ENCODE results near the gene PEAK1. TPM values are rescaled to one million over a fixed set of nuclear protein-coding genes. Genes with fewer than 3 reads are reported as not detected.
A peak's percentile ranks its signal among the peaks of the same experiment; 100 is the strongest.

The PEAK1 gene, protein sequence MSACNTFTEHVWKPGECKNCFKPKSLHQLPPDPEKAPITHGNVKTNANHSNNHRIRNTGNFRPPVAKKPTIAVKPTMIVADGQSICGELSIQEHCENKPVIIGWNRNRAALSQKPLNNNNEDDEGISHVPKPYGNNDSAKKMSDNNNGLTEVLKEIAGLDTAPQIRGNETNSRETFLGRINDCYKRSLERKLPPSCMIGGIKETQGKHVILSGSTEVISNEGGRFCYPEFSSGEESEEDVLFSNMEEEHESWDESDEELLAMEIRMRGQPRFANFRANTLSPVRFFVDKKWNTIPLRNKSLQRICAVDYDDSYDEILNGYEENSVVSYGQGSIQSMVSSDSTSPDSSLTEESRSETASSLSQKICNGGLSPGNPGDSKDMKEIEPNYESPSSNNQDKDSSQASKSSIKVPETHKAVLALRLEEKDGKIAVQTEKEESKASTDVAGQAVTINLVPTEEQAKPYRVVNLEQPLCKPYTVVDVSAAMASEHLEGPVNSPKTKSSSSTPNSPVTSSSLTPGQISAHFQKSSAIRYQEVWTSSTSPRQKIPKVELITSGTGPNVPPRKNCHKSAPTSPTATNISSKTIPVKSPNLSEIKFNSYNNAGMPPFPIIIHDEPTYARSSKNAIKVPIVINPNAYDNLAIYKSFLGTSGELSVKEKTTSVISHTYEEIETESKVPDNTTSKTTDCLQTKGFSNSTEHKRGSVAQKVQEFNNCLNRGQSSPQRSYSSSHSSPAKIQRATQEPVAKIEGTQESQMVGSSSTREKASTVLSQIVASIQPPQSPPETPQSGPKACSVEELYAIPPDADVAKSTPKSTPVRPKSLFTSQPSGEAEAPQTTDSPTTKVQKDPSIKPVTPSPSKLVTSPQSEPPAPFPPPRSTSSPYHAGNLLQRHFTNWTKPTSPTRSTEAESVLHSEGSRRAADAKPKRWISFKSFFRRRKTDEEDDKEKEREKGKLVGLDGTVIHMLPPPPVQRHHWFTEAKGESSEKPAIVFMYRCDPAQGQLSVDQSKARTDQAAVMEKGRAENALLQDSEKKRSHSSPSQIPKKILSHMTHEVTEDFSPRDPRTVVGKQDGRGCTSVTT (N-terminal part only)
- polyA plus RNA-seq (ENCODE audit: insufficient read length in 3 of 3): 10 to 100 TPM; 25.2 to 39.1 (median 31.0) TPM
- long read RNA-seq, donor 1: 0 reads
- long read RNA-seq, donor 2, full-length matches to known transcripts: 1 of 7 reads
- long read RNA-seq, donor 2, partial matches to known transcripts: 6 of 7 reads
- long read RNA-seq, donor 2, other reads (novel, unspliced or antisense): 0 of 7 reads
- long read RNA-seq, donor 3, full-length matches to known transcripts: 1 of 1 reads
- long read RNA-seq, donor 3, partial matches to known transcripts: 0 of 1 reads
- long read RNA-seq, donor 3, other reads (novel, unspliced or antisense): 0 of 1 reads
- long read RNA-seq, donor 4, partial matches to known transcripts: 6 of 6 reads
- long read RNA-seq, donor 4, other reads (novel, unspliced or antisense): 0 of 6 reads
- long read RNA-seq, donor 5: 0 reads
- long read RNA-seq, donor 6, full-length matches to known transcripts: 1 of 37 reads
- long read RNA-seq, donor 6, partial matches to known transcripts: 19 of 37 reads
- long read RNA-seq, donor 6, other reads (novel, unspliced or antisense): 17 of 37 reads
- long read RNA-seq, donor 7, partial matches to known transcripts: 6 of 6 reads
- long read RNA-seq, donor 7, other reads (novel, unspliced or antisense): 0 of 6 reads
- long read RNA-seq, donor 8, partial matches to known transcripts: 5 of 5 reads
- long read RNA-seq, donor 8, other reads (novel, unspliced or antisense): 0 of 5 reads
- long read RNA-seq, donor 9: 0 reads
- long read RNA-seq, donor 10, partial matches to known transcripts: 11 of 11 reads
- long read RNA-seq, donor 10, other reads (novel, unspliced or antisense): 0 of 11 reads
- long read RNA-seq, donor 11: 0 reads
- long read RNA-seq, donor 12, full-length matches to known transcripts: 1 of 19 reads
- long read RNA-seq, donor 12, partial matches to known transcripts: 18 of 19 reads
- long read RNA-seq, donor 12, other reads (novel, unspliced or antisense): 0 of 19 reads
- long read RNA-seq, donor 13, partial matches to known transcripts: 5 of 5 reads
- long read RNA-seq, donor 13, other reads (novel, unspliced or antisense): 0 of 5 reads
- long read RNA-seq, donor 14: 0 reads
- long read RNA-seq, donor 15: 0 reads
- long read RNA-seq, donor 16, partial matches to known transcripts: 5 of 5 reads
- long read RNA-seq, donor 16, other reads (novel, unspliced or antisense): 0 of 5 reads

DNA sequence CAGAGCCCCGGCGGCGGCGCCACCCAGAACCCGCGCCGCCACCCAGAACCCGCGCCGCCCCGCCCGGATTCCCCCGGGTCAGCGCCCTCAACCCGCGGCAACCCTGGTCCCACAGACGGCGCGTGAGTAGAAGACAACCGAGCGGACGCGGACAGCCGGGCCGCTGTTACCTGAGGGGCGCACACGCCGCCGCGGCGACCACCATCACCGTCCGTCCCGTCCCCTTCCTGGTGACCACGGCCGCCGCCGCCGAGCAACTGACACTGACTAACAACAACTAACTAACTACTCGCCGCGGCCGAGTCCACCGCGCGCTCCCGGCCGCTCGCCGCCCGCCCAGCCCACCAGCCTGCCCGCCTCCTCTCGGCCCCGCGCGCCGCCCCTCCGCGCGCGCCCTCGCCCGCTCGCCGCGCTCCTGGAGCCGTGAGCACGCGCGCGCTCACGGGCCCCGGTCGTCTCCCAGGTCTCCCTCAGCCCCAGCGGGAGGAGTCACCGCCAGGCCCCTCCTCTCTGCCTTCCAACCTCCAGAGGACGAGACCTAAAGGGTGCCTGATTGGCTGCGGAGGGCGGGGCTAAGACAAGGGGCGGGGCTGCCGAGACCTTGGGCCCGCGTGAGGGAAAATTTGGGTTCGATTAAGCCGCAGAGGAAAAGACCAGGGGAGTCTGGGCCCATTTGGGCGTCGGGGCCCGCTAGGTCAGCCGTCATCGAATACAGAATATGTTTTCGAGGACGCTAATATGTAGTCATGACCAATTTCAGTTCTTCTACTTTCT, at the start of gene PEAK1:
Gene PEAK1, minus strand, starts transcription at position 269 of the 774 bp plus-strand sequence. CDS start 238,178 bp downstream, outside the sequence.
- peak; percentile 99 for DNase-seq

DNA sequence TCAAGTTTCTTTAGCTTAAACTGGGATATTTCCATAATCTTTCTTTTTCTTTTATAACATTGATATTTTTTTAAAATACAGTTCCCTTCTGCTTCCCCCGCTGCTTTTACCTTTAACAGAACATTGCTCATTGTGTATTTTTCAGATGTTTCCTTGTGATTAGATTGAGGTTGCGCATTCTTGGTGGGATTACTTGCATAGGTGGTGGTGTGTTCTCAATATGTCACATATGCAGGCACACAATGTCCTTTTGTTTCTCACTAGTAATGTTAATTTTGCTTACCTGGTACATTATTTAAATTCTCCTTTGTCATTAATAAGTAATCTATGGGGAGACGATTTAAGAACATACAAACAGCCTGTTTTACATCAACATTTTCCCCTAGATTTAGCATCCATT, 49.0 kb upstream of the PEAK1 start:
- DNase-seq: no peak

DNA sequence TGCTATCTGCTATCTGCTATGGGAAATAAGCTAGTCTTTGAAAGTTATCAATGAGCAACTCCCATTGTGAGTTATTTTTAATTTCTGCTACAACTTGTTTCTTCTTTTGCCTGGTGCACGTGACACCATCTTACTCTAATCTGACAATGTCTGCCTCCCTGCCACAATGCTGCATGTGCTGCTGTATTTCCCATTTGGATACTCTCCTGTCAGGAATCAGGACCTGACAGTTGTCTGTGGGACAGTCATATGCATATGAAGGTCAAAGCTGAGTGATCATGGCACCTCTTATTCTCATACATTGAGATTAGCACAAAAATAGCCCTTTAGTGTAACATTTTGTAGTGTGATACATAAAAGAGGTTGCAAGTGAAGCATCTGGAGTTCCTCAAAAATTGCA, 46.6 kb upstream of the PEAK1 start:
- no peak for DNase-seq

DNA sequence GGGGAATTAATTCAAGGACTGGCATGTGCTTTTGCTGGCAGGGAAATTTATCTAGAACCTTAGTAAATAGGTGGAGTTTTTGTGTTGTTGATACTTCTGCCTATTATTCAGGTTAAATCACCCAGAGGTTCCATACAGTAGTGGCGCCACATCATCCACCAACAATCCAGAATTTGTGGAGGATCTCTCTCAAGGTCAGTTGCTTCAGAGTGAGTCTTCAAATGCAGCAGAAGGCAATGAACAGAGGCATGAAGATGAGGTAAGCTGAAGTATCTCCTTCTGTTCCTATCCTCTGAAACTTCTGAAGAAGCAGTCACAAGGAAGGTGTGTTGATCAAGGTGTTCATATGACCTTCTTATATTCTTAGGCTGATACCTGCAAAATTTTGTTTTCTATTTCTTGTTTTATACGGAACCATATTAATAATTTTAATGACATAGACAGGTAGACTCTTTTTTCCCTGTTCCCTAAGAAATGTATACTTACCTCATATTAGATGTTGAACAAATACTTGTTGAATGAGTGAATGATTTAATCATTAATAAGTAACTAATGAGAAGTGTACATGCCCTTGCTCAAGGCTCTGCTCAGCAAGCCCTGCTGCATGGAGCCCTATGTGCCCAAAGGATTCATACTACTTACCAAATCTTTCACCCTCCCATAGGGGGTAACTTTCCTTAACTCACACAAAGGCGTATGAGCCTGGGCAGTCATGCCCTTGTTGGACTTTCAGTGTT, 44.4 kb upstream of the PEAK1 start:
- DNase-seq: no peak

DNA sequence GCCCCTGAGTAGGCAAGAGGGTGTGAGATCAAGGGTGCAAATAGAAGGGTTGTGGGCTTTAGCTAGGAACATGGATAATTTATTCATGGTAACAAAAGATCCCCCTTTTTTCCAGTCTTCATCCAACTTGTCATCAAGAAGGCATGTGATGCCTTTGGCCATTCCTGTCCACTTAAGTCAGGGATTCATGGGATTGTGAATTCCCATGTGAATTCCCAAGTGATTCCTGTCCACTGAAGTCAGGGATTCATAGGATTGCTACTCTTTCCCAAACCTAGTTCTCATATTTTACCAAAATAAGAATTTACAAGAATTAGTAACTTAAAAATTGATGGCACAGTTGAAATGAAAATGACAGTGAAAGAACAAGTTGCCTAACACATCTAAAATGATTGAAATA, 41.6 kb upstream of the PEAK1 start:
- DNase-seq: no peak

DNA sequence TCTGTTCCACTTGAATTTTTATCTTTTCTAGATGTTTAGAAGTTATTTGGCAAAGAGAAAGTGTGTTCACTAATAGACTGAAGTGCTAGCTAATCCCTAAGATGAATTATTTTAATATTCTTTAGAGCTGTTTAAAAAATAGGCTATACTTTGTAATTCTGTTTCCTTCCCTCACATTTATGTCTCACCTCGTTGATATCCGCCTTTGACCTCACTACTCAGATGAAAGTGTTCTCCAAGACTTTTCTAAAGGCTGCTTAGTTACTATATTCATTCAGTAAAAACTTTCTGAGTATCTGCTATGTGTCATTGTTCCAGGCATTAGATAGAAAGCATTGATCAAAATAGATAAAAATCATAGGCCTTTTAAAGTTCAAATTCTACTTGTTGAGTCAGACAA, 39.1 kb upstream of the PEAK1 start:
- DNase-seq: no peak

DNA sequence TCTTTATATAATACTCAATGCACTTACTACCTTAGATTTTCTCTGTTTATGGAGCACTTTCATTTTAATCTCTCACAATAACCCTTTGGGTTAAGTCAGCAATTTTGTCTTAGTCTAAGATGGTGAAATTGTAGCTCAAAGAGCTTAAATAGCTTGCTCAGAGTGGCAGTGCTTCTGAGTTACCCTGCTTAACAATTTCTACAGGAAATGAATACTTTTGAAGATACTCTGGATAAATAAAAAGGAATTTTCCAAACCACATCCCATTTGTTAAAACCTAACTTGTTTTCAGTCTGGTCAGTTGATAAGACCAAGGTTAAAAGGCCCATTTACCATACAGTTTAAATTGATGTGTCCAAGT, 38.0 kb upstream of the PEAK1 start:
- no peak for DNase-seq

DNA sequence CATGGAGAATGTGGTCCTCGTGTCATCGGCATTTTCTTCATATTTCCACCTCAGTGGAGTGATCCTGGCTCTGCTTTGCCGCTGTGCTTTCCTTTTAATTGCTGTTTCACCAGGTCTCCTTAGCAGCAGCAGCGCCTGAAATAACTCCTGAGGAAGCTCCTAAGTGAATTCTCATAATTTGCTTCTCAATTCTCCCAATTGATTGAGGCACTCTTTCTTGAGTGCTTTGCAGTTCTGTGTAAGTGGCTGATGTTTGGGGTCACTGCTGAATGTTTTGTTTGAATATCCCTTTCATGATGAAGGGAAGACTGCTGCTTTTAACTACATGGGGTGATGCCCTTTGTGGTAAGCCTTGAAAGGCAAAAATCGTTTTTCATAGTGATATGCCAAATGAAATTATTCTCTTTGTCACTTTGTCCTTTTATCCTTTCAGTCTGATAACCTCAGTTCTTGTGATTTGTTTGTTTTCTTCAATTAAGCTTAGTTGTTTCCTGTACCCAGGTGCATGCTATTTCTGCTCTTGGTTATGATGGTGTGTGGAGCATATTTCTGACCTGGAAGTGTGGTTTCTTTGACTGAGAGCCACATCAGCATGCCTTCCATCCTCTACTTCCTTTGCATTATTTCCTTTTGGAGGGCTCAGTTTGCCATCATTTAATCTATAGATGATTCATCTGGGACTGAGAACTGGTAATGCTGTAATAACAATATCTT, 37.4 kb upstream of the PEAK1 start:
- DNase-seq: no peak

DNA sequence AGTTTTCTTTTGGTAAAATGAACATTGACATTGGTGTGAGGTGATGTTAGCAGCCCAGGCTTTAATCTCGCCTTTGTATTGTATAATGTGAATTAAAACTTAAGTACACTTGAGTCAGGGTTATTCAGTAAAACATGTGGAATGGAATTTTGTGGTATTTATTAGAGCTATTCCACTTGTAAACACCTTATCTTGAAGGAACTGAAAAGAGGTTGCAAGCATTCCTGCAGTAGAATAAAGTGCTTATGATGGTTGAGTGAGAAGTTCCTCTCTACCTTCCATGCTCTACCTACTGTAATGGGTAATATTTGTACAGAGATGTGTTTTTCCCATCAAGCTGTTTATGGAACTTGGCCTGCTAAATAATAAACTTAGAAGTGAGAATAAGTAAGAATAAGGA, 36.8 kb upstream of the PEAK1 start:
- no peak for DNase-seq

DNA sequence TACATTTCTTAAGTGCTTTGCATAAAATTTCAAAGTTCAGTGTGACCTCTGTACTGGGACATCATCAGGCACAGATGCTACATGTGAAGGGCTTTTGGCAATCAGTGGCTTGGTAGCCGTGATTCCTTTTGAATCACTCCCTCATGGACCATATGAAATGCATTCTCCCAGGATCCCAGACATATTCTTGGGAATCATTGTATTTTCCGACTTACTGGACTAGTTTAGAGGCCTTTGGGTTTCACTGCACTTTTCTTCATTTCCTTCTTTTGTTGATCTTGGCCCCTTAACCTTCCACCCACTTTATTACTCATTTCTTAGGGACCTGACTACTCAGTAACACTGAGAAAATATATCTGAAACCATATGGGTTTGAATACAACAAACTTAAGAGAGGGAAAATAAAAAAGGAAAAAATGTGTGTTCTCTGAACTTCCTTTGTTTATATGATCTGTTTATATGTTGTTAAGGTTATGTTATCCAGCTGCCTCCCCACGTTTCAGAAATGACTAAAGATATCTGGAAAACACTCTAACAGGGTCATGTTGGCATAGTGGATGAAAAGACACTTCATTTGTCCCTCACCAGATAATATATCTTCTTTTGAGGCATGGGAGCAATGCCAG, 35.9 kb upstream of the PEAK1 start:
- peak; percentile 69 for DNase-seq

DNA sequence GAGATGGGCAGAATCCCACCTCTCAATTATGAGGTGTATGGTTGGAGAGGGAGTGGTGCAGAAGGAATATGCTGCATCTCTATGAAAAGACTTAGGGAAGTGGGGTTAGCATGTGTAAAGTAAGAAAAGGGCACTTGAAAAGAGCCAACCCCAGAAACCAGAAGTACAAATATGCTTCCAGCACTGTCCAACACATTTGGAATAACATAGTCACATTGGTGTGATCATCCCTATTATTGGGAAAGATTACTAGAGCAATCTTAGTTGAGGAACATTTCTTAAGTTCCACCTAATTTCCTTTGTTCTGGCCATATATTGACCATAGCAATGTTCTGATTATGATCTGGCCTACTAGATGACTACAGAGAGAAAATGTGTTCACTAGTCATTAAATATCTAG, 35.0 kb upstream of the PEAK1 start:
- no peak for DNase-seq

DNA sequence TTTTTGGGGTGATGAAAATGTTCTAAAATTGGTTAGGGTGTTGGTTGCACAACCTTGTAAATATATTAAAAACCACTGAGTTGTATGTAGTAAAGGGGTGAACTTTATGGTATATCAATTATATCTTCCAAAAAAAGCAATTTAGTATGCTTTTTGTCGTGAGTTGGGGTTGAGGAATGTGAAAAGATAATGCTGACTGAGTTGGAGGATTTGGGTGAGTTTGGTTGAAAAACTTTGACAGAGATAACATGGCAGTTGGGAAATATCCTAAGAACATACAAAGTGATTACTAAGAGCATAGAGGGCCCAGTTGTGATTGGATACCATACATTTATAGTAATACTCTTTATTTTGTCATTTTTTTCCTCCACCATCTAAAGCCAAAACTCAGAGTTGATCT, 34.4 kb upstream of the PEAK1 start:
- DNase-seq: no peak

DNA sequence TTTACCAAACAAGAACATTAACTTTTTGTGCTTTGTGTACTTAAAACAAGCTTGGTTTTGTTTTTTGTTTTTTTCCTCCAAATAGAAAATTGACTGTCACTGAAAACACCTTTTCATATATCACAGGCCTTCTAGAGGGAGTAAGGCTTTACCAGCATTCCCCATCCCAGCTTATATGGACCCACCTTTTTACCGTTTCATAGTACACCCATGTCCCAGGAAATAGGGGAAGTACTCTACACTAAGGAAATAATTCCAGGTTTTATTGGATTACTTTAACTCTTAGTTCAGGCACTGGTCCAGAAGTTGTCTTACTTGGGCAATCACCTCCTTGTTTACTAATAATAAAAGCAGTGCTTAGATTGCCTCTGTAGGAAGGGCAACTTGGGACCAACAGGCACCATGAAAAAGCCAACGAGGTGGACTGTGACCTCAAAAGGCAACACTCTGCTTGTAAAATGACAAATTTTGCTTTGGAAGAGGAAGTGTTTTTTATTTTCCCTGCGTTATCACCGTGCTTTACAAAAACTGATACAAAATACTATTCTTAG, 27.0 kb upstream of the PEAK1 start:
- DNase-seq: no peak

DNA sequence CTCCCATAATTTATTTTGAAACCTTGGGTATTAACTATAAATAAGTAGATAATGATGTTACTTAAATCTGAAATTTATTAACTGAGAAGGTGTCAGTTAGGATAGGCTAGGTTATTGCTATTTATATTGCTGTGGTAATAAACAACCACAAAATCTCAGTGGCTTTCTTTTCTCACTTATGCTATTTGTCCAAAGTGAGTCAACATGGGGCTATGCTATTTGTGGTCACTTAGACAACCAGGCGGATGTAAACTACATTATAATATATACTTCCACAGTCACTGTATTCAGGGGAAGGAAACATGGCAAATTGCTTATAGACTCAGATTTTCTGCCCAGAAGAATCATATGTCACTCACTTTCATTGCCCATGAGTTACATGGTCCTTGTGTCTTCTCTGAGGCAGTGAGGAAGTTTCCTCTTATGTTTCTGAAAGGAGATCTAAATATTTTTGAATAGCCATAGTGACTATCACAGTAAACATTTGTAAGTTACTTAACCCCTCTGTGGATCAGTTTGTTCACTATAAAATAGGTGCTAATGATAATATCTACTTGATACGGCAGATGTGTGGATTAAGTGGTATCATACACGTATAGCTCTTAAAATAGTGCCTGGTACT, 20.6 kb upstream of the PEAK1 start:
- no peak for DNase-seq

DNA sequence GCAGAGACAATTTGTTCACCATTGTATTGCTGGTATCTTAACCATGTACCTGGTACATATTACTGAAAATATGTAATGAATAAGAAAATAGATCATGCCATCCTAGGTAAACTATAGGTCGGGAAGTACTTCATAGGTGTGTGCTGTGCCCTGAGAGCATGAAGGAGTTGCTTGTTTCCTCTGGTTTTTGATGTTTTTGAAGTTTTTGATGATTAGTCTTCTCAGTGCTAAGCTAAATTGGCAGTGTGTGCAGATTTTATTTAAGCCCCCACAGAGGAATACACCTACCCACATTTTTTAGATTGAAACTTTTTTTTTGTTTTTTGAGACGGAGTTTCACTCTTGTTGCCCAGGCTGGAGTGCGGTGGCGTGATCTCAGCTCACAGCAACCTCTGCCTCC, 17.4 kb upstream of the PEAK1 start:
- no peak for DNase-seq

DNA sequence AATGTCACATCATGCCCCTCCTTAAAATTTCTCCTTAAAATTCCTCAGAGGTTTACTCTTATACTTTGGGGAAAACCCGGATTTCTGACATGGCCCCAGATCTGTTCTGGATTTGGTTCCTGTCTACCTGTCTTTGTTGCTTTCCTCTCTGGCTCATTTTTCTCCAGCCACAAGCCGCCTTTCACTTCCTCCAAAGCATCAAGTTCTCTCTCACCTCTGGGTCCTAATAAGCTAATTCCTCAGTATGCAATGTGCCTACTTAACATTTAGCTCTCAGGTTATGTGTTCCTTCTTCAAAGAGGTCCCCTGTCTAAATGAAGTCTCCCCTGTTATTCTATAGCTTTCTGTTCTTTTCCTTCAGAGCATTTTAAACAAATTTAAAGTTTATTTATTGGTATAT, 16.9 kb upstream of the PEAK1 start:
- DNase-seq: no peak

DNA sequence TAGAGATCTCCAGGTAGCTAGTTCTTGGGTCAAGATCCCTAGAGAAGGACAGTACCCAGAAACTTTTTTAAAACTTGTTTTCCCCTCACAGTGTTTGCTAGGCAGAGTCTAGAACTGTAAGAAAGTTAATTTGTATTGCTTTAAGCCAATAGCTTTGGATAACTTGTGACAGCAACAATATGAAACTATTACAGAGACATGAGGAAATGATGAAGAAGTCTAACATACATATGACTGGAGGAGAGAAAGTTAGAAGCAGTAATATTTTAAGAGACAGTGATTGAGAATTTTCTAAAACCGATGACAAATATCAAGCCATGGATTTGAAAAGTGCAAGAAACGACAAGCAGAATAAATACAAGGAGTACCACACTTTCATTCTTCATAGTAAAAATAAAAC, 10.7 kb upstream of the PEAK1 start:
- DNase-seq: no peak
